A172 (cell line): ENCODE data around the gene CLSTN2. TPM values are rescaled to one million over a fixed set of nuclear protein-coding genes. Genes with fewer than 3 reads are reported as not detected.
A peak's percentile ranks its signal among the peaks of the same experiment; 100 is the strongest.
"Not testable (repeated sequence)": the region's sequence is repeated elsewhere in the genome, so short reads cannot be mapped to it uniquely, and the experiment has no call there.

ENCODE experiments used
- DNase-seq: peaks from one replicate; pipeline ENCODE4 v3.0.0-alpha.2; 2015; ENCODE audit warnings: low spot score
- total RNA-seq: library from RNA; depleted of rRNA; stranded (reverse); fragments of >200 nt; shearing (Covaris generic); gene quantifications from 2 replicates; pipeline ENCODE4 v1.2.3, GENCODE V29; 2014

CLSTN2 gene
- total RNA-seq, 1 experiment from 2014 or later: 1.1 TPM

GRCh38 chr3:140421884-140422283 is 486.9 kb downstream of the CLSTN2 start:
- no peak for DNase-seq

GRCh38 chr3:140423146-140423545 is 488.2 kb downstream of the CLSTN2 start:
- DNase-seq: no peak

- not testable (repeated sequence) for DNase-seq
These were observed 488.6 kb downstream of the CLSTN2 start for GRCh38 chr3:140423574-140423973.

- no peak for DNase-seq
These were observed 489.2 kb downstream of the CLSTN2 start for GRCh38 chr3:140424211-140424610.

GRCh38 chr3:140424726-140425125 is 489.7 kb downstream of the CLSTN2 start:
- no peak for DNase-seq

GRCh38 chr3:140427786-140428185 is 492.8 kb downstream of the CLSTN2 start:
- DNase-seq: no peak

- no peak for DNase-seq
These were observed 493.4 kb downstream of the CLSTN2 start for GRCh38 chr3:140428380-140428779.

- DNase-seq: no peak
These were observed 494.8 kb downstream of the CLSTN2 start for GRCh38 chr3:140429791-140430190.

- no peak for DNase-seq
These were observed 495.5 kb downstream of the CLSTN2 start for GRCh38 chr3:140430494-140430893.

GRCh38 chr3:140432229-140432669 is 497.3 kb downstream of the CLSTN2 start:
- DNase-seq: peak; percentile 16

GRCh38 chr3:140433431-140433830 is 498.4 kb downstream of the CLSTN2 start:
- DNase-seq: no peak

- no peak for DNase-seq
These were observed 499.4 kb downstream of the CLSTN2 start for GRCh38 chr3:140434261-140434905.

- no peak for DNase-seq
These were observed 501.4 kb downstream of the CLSTN2 start for GRCh38 chr3:140436421-140436820.

GRCh38 chr3:140438736-140439470 is 503.9 kb downstream of the CLSTN2 start:
- DNase-seq: no peak

- no peak for DNase-seq
These were observed 504.5 kb downstream of the CLSTN2 start for GRCh38 chr3:140439527-140439926.

- DNase-seq: no peak
These were observed 505.5 kb downstream of the CLSTN2 start for GRCh38 chr3:140440446-140440845.

- DNase-seq: peak; percentile 77
These were observed 506.0 kb downstream of the CLSTN2 start for GRCh38 chr3:140441006-140441405.

GRCh38 chr3:140442621-140443020 is 507.6 kb downstream of the CLSTN2 start:
- peak; percentile 28 for DNase-seq

- no peak for DNase-seq
These were observed 508.1 kb downstream of the CLSTN2 start for GRCh38 chr3:140443073-140443472.

- no peak for DNase-seq
These were observed 508.8 kb downstream of the CLSTN2 start for GRCh38 chr3:140443806-140444205.

GRCh38 chr3:140446734-140447133 is 511.7 kb downstream of the CLSTN2 start:
- DNase-seq: no peak

- DNase-seq: no peak
These were observed 512.2 kb downstream of the CLSTN2 start for GRCh38 chr3:140447136-140447535.

- no peak for DNase-seq
These were observed 513.0 kb downstream of the CLSTN2 start for GRCh38 chr3:140448001-140448400.
